SIG-M5 treated with dmso at 0.1 percent for 504 hours (cell line): ENCODE measurements around the gene TLR10.
A peak's percentile ranks its signal among the peaks of the same experiment; 100 is the strongest.
"Not testable (repeated sequence)": the region's sequence is repeated elsewhere in the genome, so short reads cannot be mapped to it uniquely, and the experiment has no call there.

Experiments used
- DNase-seq: peaks from one replicate; lab custom pipeline; 2025; ENCODE audit not compliant: unreplicated experiment; lab: John Stamatoyannopoulos, UW

TLR10 gene

DNA sequence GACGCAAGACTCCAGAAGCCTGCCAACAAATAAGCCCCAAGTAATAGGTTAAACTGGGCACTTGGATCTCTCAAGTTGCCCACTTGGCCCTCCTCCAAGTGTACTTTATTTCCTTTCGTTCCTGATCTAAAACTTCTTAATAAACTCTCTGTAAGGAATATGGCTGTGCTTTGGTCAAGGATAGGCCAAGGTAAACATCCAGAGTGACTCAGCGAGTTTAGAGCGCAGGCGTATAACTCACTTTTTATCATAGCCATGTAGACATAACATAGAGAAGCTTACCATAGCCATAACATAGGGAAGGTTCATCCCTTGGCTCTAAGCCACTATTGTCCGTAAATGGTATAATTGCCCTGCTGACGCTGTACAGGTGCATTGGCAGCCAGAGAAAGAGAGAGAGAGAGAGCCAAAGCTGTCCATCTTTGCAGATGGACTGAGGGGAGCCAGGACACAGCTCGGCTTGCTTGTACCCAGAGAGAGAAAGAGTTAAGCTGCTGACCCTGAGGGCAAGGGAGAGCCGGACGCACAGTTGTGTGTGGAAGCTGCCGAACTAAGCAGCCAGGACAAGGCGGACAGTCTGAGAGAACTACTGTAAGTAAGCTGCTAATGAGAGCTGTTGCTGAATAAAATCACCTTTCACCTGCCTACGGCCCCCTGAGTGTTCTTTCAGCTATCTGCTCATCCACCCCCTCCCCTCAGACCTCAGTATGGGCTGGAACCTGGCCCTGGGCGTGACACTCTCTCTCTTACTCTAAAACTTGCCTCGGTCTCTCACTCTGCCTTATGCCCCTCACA, 20.0 kb upstream of the TLR10 start:
- DNase-seq = no peak

DNA sequence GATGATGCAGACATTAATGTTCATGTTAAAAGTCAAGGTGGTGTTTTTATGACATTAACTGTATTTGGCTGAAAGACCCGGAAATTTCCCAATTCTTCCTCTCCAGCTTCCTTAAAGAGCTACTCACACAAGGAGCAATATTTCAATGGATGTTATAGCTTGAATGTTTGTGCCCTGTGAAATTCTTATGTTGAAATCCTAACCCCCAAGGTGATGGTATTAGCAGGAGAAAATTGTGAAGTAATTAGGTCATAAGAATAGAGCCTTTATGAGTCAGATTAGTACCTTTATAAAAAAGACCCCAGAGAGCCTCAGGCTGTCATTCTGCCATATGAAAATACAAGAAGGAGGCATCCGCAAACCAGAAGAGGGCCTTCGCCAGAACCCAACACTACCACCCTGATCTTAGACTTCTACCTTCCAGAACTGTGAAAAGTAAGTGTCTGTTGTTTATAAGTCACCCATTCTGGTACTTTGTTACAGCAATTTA, 18.2 kb upstream of the TLR10 start:
- no peak for DNase-seq

DNA sequence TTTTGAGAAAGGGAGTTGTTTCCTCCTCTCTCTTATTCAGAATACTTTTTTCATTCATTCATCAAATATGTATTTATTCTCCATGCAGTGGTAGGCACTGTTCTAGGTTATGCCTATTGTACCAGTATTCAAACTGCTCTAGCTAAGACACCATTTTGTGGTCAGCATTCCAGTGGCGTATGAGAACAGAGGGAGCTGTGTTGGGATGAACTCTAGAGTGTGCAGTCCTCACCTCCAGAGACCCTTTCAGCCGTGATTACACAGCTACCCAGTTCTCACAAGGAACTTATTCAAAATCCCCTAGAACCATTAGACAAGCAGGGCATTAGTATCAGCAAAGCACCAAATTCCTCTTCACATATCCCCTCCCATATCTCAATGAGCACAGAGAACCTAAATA, 17.6 kb upstream of the TLR10 start:
- DNase-seq = no peak

DNA sequence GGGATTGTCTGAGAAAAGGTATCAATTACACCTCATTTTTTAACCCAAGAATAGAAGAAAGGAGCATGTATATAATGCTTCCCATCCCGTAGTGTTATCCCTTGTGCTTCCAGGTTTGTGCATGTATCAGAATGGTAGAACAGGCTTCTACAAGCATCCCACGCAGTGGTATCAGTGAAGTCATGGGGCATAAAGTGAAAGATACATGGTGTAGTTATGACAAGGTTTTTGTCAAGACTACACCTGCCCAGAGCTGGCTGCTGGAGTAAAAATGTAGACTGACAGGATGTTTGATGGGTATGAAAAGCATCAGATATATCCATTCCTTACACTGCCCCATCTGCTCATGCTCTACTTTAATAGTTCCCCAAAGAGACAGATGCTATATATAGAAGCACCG, 12.3 kb upstream of the TLR10 start:
- DNase-seq = no peak

DNA sequence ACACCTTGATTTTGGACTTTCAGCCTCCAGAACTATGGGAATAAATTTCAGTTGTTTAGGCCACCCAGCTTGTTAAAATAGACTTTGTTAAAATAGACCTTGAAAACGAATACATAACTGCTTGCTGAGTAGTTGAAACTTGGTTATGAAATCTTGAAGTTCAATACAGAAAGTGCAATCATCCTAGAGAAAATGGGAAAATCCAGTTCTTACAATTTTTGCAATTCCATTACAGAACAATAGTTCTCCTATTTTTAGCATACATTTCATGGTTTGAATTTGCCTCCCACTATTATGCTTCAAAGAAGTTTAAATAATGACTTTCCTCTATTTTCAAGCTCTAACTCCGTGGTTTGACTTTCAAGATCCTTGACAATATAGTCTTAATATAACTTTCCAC, 11.3 kb upstream of the TLR10 start:
- DNase-seq = no peak

DNA sequence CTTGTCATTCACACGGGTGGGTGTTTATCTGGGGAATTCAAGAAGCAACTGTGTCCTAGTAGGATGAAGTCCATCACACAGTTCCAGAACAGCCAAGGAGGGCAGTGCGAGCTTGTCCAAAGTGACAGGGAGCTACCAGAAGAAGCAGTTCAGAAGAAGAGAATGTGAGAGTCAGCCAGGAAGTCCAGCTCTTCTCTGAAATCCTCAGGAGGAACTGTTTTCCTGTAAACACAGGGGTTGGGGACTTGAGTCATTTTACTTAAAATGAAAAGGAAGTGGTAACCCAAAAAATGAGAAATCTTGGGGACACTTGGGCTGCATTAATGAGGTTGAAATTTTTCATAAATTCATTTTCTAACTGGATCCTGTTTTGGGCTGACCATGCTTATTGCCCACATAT, 8.2 kb upstream of the TLR10 start:
- peak; percentile 32 for DNase-seq

DNA sequence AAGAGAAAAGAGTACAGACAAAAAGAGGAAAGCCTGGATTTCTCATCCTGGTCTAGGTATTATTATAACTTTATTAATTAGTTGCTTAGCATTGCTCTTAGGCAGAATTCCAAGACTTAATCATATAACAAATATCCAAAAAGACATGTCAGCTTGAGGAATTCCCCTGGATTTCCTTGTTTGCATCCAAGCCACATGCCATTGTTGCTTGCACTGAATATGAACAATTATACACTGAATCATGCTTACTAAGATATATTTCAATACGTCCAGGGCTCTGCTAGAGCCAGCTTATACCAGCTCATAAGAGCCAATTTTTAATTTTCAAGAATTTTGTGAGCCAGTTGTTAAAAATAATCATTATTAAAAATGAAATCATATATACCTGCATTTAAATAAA, 5.5 kb upstream of the TLR10 start:
- DNase-seq = no peak

DNA sequence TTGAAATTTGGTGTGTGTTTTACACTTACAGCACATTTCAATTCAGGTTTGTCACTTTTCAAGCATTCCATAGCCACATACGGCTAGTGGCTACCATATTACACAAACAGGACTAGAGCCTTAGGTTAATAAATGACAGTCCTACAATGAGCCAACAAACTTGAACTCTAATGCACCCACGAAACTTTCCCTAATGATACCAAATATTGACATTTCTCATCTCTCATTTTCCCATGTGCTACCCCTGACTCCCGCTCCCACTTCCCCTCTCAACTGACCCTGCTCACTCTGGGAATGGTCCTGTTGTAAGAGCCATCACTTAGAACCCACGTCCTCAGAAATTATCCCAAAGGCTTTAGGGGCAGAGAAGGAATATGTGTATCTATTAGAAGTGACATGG, 4.9 kb upstream of the TLR10 start:
- no peak for DNase-seq

DNA sequence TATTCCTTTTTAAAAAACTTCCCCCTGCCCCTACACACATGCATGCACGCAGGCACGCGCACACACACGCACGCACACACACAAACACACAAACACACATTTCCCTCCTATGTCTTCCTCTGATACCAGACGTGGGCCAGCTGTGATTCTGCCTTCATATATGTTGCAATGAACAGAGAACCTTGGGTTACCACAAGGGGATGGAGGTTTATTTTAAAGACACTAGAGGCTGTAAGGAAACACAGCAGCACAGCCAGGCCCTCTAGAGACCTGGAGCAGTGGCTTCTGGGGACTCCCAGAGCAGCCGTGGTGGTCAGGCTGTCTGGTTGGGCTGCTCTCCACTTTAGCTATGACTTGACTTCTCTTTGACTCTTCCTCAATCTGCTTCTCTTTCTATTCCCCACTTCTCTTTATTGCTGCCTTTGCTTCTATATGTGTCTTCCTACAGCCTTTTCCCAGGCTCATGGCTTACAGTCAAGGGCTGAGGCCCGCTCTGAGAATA, 3.2 kb upstream of the TLR10 start:
- DNase-seq = peak; percentile 87

DNA sequence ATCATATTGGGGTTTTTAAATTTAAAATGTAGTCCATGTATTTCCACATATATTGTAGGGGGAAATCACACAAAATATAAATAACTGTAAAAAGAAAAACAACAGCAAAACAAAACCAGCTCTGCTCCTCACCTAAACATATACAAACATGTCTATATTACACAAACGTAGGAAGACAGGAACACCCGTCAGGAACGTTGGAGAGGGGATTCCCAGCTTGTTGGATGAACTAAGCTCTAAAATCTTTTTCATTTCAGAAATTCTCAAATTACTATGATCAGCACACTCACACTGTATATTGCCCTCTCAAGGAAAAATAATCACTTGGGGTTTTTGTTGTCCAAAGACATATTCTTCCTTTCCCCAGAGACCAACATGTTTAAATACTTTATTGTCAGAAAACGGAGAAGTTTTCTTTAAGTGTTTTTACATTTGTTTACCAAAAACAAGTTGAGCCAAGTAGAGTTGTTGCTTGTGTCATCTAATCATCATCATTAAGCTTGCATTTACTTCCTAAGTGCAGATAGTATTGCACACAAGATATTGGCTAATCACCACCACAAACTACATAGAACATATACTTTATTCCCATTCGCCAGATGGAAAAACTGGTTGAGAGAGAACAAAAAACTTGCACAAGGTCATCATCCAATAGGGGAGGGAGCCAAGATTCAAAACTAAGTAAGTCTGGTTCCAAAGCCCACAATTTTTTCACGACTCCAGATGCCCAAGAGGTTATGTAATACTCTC, 2.4 kb upstream of the TLR10 start:
- peak; percentile 30 for DNase-seq

DNA sequence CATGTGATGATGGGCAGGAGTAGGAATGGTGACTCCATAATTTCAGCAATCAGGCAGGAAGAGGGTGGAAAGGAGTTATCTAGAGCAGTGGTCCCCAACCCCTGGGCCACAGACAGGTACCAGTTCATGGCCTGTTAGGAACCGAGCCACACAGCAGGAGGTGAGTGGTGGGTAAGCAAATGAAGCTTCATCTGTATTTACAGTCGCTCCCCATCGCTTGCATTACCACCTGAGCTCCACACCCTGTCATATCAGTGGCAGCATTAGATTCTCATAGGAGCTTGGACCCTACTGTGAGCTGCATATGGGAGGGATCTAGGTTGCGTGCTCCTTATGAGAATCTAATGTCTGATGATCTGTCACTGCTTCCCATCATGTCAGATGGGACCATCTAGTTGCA, 1.4 kb upstream of the TLR10 start:
- no peak for DNase-seq

DNA sequence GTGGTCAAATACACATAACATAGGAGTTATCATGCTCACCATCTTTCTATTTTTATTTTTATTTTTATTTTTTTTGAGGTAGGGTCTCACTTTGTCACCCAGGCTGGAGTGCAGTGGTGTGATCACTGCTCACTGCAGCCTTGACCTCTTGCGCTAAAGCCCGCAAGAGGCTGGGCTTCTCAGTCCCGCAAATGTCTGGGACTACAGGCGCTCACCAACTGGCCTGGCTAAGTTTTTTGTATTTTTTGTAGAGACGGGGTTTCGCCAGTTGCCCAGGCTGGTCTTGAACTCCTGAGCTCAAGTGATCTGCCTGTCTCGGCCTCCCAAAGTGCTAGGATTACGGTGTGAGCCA, 295 bp upstream of the TLR10 start:
- DNase-seq = no peak

DNA sequence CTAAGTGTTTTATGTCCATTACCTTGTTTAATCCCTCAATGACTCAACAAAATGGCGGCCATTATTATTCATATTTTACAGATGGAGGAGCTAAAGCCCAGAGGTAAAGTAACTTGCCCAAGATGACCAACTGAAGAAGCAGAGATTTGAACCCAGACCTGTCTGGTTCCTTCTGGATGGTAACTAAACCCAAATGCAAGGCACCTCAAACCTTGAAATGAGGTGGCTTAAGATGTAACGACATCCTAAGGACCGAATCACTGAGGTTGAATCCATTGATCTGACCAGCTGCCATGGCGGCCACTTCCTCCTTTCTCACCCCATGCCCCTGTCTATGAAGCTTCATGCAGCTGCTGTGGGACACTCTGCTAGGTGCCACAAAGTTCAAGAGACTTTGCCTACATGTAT, 932 bp downstream of the TLR10 start:
- no peak for DNase-seq

DNA sequence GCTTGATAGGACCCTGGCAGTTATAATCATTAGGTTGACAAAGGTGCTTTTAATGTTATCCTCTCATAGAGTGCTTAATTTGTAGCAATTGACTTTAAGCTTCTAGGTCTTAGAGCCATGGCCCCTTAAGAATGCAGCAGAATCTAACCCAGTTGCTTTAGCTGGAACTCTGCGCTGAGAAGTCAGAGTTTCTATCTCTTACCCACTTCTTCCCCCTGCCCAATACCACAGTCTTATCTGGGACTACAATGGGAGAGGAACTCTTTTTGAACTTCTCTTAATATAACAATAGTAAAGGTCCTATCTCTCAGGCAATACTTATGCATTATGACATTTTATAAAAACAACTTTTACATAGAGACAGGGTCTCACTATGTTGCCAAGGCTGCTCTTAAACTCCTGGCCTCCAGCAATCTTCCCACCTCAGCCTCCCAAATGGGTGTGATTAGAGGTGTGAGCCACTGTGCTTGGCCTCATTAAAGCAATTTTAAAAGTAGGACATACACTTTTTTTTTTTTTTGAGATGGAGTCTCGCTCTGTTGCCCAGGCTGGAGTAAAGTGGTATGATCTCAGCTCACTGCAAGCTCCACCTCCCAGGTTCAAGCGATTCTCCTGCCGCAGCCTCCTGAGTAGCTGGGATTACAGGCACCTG, 1.8 kb downstream of the TLR10 start:
- DNase-seq = no peak

DNA sequence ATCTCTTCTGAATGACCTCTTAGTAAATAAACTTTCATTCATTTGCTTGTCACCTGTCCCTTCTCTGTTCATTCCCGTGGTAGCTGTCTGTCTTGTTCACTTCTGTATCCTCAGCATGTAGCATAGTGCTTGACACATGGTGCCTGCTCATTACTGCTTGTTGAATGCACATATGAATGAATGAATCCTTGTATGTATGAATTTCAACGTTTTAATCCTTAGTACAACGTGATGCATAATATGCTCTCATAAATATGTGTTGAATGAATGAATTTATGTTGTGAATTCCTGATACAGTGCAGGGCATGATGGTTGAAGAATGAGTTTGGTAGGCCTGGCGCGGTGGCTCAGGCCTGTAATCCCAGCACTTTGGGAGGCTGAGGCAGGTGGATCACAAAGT, 3.0 kb downstream of the TLR10 start:
- no peak for DNase-seq

DNA sequence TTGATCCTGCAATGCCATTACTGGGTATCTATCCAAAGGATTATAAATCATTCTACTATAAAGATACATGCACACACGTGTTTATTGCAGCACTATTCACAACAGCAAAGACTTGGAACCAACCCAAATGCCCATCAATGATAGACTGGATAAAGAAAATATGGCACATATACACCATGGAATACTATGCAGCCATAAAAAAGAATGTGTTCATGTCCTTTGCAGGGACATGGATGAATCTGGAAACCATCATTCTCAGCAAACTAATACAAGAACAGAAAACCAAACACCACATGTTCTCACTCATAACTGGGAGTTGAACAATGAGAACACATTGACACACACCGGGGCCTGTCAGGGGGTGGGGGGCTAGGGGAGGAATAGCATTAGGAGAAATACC, 4.9 kb downstream of the TLR10 start:
- not testable (repeated sequence) for DNase-seq

DNA sequence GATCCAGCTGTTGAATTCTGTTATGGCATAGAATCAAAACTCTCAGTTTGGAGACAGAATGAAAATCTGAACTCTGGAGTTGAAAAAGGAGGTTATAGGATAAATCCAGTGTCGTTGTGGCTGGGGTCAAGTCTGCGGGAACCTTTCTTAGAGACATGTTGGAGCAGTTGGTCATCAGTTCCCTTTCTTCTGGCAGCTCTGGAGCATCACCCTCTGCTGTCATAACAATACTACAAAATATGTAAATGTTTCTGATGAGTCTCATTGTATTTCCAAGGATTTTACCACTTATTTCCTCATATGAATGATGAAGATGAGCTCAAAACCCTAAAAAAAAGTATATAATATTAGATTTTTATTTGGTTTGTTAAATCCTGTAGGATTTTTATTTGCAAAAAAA, 7.5 kb downstream of the TLR10 start:
- no peak for DNase-seq

DNA sequence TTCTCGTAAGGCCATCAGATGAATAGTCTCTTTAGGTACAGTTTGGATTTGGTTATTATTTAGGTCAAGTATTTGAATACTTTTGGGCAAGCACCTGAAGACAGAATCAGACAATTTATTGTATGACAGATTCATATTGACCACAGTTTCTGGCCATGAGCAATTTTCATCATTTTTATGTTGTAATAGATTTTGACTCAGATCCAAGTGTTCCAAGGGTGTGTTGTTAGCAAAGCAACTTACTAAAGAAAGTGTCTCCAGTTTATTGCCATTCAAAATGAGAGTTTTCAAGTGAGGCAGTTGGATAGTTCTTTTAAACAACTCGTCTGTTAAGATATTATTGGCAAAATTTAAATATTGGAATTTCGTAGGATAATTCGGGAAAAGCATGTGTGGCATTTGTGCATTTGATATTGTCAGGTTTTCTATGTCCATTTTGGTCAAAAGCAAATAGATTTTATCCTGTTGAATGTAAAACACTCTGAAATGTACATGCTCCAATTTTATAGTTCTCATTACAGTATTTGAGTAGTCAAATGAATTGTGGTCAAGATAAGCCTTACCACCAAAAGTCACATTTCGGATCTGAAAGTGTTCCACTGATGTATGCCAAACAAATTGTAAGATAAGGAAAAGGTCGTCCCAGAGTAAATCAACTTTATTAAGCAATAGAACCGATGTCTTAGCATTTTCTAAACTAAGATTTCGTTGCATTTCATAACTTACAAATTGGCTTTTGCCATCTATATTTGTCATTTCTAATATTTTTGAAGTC, 8.4 kb downstream of the TLR10 start:
- DNase-seq = no peak

DNA sequence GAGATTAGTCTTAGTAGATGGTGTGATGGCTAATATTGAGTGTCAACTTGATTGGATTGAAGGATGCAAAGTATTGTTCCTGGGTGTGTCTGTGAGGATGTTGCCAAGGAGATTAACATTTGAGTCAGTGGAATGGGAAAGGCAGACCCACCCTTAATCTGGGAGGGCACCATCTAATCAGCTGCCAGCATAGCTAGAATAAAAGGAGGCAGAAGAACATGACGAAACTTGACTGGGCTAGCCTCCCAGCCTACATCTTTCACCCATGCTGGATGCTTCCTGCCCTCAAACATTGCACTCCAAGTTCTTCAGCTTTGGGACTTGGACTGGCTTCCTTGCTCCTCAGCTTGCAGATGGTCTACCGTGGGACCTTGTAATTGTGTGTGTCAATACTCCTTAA, 12.5 kb downstream of the TLR10 start:
- not testable (repeated sequence) for DNase-seq

DNA sequence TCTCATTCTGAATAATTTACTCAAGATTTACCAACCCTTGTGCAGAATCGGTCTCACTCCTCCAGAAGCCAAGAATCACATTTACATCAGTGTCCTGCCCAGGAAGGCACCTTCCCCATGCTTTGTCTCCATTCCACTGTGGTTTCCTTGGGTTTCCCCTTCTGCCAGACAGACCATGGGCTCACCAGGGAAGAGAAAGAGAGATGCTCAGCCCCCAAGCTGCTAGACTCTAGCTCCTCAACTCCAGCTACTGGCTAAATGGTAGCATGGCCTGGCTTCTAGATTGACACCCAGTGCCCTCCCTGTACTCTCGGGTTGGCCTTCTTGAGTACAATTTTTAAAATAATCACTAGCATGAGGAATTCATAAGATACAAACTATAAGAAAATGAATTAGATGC, 12.9 kb downstream of the TLR10 start:
- no peak for DNase-seq

DNA sequence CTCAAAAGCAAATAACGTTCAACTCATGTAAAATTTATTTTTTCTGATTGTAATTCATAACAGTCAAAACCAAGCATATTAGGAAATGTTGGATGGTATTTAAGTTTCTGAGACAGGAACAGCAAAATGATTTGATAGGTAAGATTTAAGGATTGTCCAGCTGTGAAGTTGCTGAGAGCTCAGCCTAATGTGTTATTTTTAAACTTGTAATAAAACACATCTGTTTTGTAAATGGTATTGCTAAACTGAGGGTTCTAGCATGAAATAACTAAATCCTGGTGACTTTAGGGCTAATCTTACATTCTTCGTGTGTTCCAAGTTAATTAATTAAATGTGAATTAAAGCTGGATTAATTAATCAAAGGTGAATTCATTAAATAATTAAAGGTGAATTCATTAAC, 13.3 kb downstream of the TLR10 start:
- DNase-seq = no peak
